Esophagus squamous epithelium (tissue), 5 donors: Measurements from ENCODE around the gene SGK2. TPM values are rescaled to one million over a fixed set of nuclear protein-coding genes. Genes with fewer than 3 reads are reported as not detected.

Experiments
- DNase-seq: peaks from one replicate; lab custom pipeline; 2025; lab: John Stamatoyannopoulos, UW
- H3K27ac ChIP-seq, 4 donors: fragments of 200-600 bp; sonication (generic); one replicate each; pipeline ENCODE4 v1.5.1; 2016 to 2019; ENCODE audit warnings: mild to moderate bottlenecking in 1 of 4
- H3K27me3 ChIP-seq, 4 donors: fragments of 200-600 bp; sonication (generic); 1 replicate in 3 of 4; 2 replicates in 1 of 4; pipeline versions ENCODE4 v1.5.1 to v1.6.0; 2017 to 2021; ENCODE audit warnings: antibody characterized with exemption in 1 of 4
- H3K36me3 ChIP-seq, 3 donors: fragments of 200-600 bp; sonication (generic); one replicate each; pipeline ENCODE4 v1.5.1; 2016 to 2019
- H3K4me1 ChIP-seq, 3 donors: fragments of 200-600 bp; sonication (generic); one replicate each; pipeline ENCODE4 v1.5.1; 2017 to 2019
- H3K4me3 ChIP-seq, 4 donors: fragments of 200-600 bp; sonication (generic); 1 replicate in 3 of 4; 2 replicates in 1 of 4; pipeline ENCODE4 v1.5.1; 2016 to 2019; ENCODE audit warnings: mild to moderate bottlenecking in 2 of 4, moderate library complexity in 1 of 4
- H3K9me3 ChIP-seq, 3 donors: fragments of 200-600 bp; sonication (generic); one replicate each; pipeline ENCODE4 v1.5.1; 2016 to 2019
- CTCF ChIP-seq, 6 experiments: fragments of 450-650 bp in 4 of 6; fragments of 200-600 bp in 2 of 6; sonication (generic) in 2 of 6; IDR thresholded peaks; one replicate each; pipeline ENCODE4 v1.5.1; 2016 to 2019; ENCODE audit warnings: antibody characterized with exemption in 6 of 6, mild to moderate bottlenecking in 4 of 6, moderate library complexity in 4 of 6
- POLR2A ChIP-seq, 4 donors: fragments of 450-650 bp; IDR thresholded peaks; one replicate each; pipeline ENCODE4 v1.6.1; 2017; ENCODE audit warnings: antibody characterized with exemption in 4 of 4, mild to moderate bottlenecking in 4 of 4, moderate library complexity in 3 of 4
- WGBS, 2 donors: methylation state at CpG; one replicate each; pipeline ENCODE4 v1.1.5; 2018; 5-methylcytosine and 5-hydroxymethylcytosine counted together
- intact Hi-C: fragments of 100-400 bp; cut with DNase I; formaldehyde crosslinking; loops from one replicate; pipeline ENCODE4 v1.15.0; 2022
- total RNA-seq, 4 donors: library from RNA; depleted of rRNA; stranded (reverse); fragments of >200 nt; gene quantifications; one replicate each; pipeline ENCODE4 v1.1.0, GENCODE V29; 2016
- donor health status: DM: yes; HTN: yes; CAD: no.

The SGK2 gene
- total RNA-seq, 4 donors from 2014 or later = 0.68 to 3.6 TPM; not detected in 2

- no peaks in the 10 kb centered on the region for H3K36me3 ChIP-seq
- no peaks in the 10 kb centered on the region for H3K9me3 ChIP-seq
- no peak for TF ChIP-seq CTCF (IDR thresholded peaks at IDR 0.05)
- no peak for TF ChIP-seq POLR2A (IDR thresholded peaks at IDR 0.05)
- no peak overlapping the region for H3K4me3 ChIP-seq
- H3K4me1 ChIP-seq = no peaks in the 10 kb centered on the region
- H3K27ac ChIP-seq = no peak overlapping the region
- 47 to 51% methylated on average over 3 of the region's 3 CpGs for WGBS, 2 donors
- intact Hi-C loops = no loop called here
- no peaks in the 10 kb centered on the region for H3K27me3 ChIP-seq
- DNase-seq = no peak
Measured at GRCh38 chr20:43563429-43563828, 4.6 kb downstream of the SGK2 start.

DNA sequence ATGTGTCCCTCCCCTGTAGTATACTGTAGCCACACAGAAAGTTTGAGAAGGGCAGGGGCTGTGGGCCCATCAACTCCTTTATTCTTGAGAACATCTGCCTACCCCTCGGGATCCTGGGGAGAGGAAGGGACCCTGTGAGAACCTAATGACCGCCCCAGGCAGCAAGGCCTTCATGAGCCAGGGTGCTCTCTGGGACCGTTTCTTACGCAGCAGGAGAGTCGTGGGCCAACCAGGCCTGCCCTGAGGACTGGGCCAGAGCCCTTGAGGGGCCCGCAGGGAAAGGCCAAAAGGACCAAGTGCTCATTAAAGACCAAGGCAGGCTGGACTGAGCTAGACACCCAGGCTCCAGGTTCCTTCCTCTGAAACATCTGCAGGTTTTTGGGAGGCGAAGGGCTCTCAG is 5.2 kb downstream of the SGK2 start:
- H3K4me1 ChIP-seq = no peaks in the 10 kb centered on the region
- no peak overlapping the region for H3K4me3 ChIP-seq
- H3K9me3 ChIP-seq = no peaks in the 10 kb centered on the region
- intact Hi-C loops = no loop called here
- 83% methylated on average over 2 of the region's 7 CpGs; no CpG with 5 or more reads in 1 of the 2 donors for WGBS, 2 donors
- H3K27me3 ChIP-seq = no peaks in the 10 kb centered on the region
- TF ChIP-seq POLR2A (IDR thresholded peaks at IDR 0.05) (no peak), CTCF (IDR thresholded peaks at IDR 0.05) (no peak)
- no peaks in the 10 kb centered on the region for H3K36me3 ChIP-seq
- no peak for DNase-seq
- no peak overlapping the region for H3K27ac ChIP-seq

DNA sequence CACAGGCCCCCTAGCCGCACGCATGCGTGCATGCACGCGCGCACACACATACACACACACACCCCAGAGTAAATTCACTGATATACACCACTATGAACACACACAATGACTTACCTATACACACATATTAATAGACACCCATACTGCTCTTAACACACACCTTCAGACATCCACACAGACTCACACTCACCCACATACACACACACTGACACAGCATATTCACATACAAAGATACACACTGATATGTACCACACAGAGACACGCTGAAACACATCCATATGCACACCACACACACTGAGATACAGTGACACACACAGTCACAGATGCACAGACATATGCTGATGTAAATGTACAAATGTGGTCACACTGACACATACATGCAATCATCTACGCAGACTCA is 5.6 kb downstream of the SGK2 start:
- Histone ChIP-seq H3K27ac (no peak overlapping the region), H3K4me1 (no peaks in the 10 kb centered on the region), H3K9me3 (no peaks in the 10 kb centered on the region), H3K27me3 (no peaks in the 10 kb centered on the region), H3K4me3 (no peak overlapping the region), H3K36me3 (no peaks in the 10 kb centered on the region)
- WGBS, 2 donors = 97 to 99% methylated on average over 2 to 8 of the region's 8 CpGs
- TF ChIP-seq POLR2A (IDR thresholded peaks at IDR 0.05) (no peak), CTCF (IDR thresholded peaks at IDR 0.05) (no peak)
- intact Hi-C loops = no loop called here
- DNase-seq = no peak

GRCh38 chr20:43564993-43565757 is 6.3 kb downstream of the SGK2 start:
- no peak for DNase-seq
- no peaks in the 10 kb centered on the region for H3K36me3 ChIP-seq
- H3K4me3 ChIP-seq = no peak overlapping the region
- TF ChIP-seq CTCF (IDR thresholded peaks at IDR 0.05) = no peak
- TF ChIP-seq POLR2A (IDR thresholded peaks at IDR 0.05) = no peak
- H3K27ac ChIP-seq = no peak overlapping the region
- WGBS, 2 donors = 78 to 92% methylated on average over 2 to 3 of the region's 18 CpGs
- intact Hi-C loops = no loop called here
- no peaks in the 10 kb centered on the region for H3K4me1 ChIP-seq
- no peaks in the 10 kb centered on the region for H3K27me3 ChIP-seq
- H3K9me3 ChIP-seq = no peaks in the 10 kb centered on the region

DNA sequence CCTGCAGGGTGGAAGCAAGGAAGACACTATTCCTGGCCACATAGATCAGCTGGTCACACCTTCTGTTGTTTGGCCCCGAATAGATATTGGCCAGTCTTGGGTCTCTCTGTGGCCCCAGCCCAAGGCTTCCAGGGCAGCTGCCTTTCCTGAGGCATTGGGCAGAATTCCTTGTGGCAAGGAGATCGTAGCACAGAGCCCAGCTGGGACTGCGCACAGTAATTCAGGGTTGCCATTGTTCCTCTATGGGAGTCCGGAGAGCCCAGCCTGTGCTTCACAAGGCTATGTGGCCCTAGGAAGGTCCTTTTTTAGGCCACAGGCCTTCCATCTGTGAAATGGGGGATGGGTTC is 6.9 kb downstream of the SGK2 start:
- TF ChIP-seq CTCF (IDR thresholded peaks at IDR 0.05) (no peak), POLR2A (IDR thresholded peaks at IDR 0.05) (no peak)
- intact Hi-C loops = no loop called here

More for the DNA sequence above, 6.9 kb downstream of the SGK2 start:
- no peaks in the 10 kb centered on the region for H3K27me3 ChIP-seq
- 83 to 88% methylated on average over 1 to 3 of the region's 4 CpGs for WGBS, 2 donors
- no peak for DNase-seq
- no peaks in the 10 kb centered on the region for H3K4me1 ChIP-seq
- no peak overlapping the region for H3K4me3 ChIP-seq
- no peaks in the 10 kb centered on the region for H3K36me3 ChIP-seq
- no peaks in the 10 kb centered on the region for H3K9me3 ChIP-seq
- H3K27ac ChIP-seq = no peak overlapping the region
